Naive thymus-derived CD4-positive, alpha-beta T cell (primary cell): ENCODE measurements around the gene FGD3. TPM values are rescaled to one million over a fixed set of nuclear protein-coding genes. Genes with fewer than 3 reads are reported as not detected.
"Not testable (repeated sequence)": the region's sequence is repeated elsewhere in the genome, so short reads cannot be mapped to it uniquely, and the experiment has no call there.

Experiments
- ATAC-seq: fragments of 150-1000 bp; cut with Tn5 transposase; 2 replicates; pipeline ENCODE4 v1.10.0; 2021; ENCODE audit warnings: mild to moderate bottlenecking, moderate library complexity
- CTCF ChIA-PET: fragments of 350-600 bp; sonication (Branson Sonifier 250); formaldehyde crosslinking; loops from one replicate; lab custom pipeline; 2021; ENCODE audit warnings: antibody characterized with exemption; lab: Charles Lee
- POLR2A ChIA-PET: fragments of 350-600 bp; sonication (Branson Sonifier 250); formaldehyde crosslinking; loops from one replicate; lab custom pipeline; 2021; ENCODE audit warnings: antibody characterized with exemption, inconsistent platforms; lab: Charles Lee
- DNase-seq, 9 donors: peaks; one replicate each; pipeline versions ENCODE4 v3.0.0 to v3.0.0-alpha.2; 2020 to 2022; ENCODE audit warnings: mixed read lengths in 1 of 9
- H3K27ac ChIP-seq: one replicate; pipeline ENCODE4 v1.7.0; 2013; ENCODE audit warnings: mild to moderate bottlenecking, low read depth, low read length, moderate library complexity
- H3K27me3 ChIP-seq, 2 donors: one replicate each; pipeline ENCODE4 v1.7.0; 2013; ENCODE audit warnings: low read length in 2 of 2, mild to moderate bottlenecking in 2 of 2, moderate library complexity in 2 of 2; ENCODE audit not compliant: control insufficient read depth in 2 of 2, insufficient read depth in 2 of 2
- H3K36me3 ChIP-seq, 3 experiments: 1 replicate in 2 of 3; 2 replicates in 1 of 3; pipeline ENCODE4 v1.7.0; 2013; ENCODE audit warnings: low read length in 3 of 3, mild to moderate bottlenecking in 3 of 3, moderate library complexity in 1 of 3; ENCODE audit not compliant: insufficient read depth in 3 of 3, control insufficient read depth in 2 of 3
- H3K4me1 ChIP-seq, 2 donors: one replicate each; pipeline ENCODE4 v1.7.0; 2013; ENCODE audit warnings: low read length in 2 of 2, mild to moderate bottlenecking in 2 of 2, moderate library complexity in 1 of 2; ENCODE audit not compliant: control insufficient read depth in 2 of 2, insufficient read depth in 2 of 2
- H3K4me3 ChIP-seq: 2 replicates; pipeline ENCODE4 v1.7.0; 2013; ENCODE audit warnings: mild to moderate bottlenecking, low read length
- H3K9me3 ChIP-seq, 3 experiments: 1 replicate in 2 of 3; 2 replicates in 1 of 3; pipeline ENCODE4 v1.7.0; 2013; ENCODE audit warnings: low read length in 3 of 3; ENCODE audit not compliant: control insufficient read depth in 2 of 3
- H3K27ac Mint-ChIP-seq, 9 donors: one replicate each; pipeline ENCODE4 v1.8.0; 2020 to 2022; ENCODE audit warnings: mixed read lengths in 9 of 9, mild to moderate bottlenecking in 8 of 9, moderate library complexity in 5 of 9, inconsistent platforms in 2 of 9
- H3K27me3 Mint-ChIP-seq, 5 donors: one replicate each; pipeline ENCODE4 v1.8.0; 2021 to 2022; ENCODE audit warnings: mixed read lengths in 5 of 5, mild to moderate bottlenecking in 1 of 5
- H3K36me3 Mint-ChIP-seq, 5 donors: one replicate each; pipeline ENCODE4 v1.8.0; 2020 to 2022; ENCODE audit warnings: mixed read lengths in 5 of 5, mild to moderate bottlenecking in 3 of 5, inconsistent platforms in 1 of 5
- H3K4me1 Mint-ChIP-seq, 7 donors: one replicate each; pipeline ENCODE4 v1.8.0; 2020 to 2022; ENCODE audit warnings: mixed read lengths in 7 of 7, mild to moderate bottlenecking in 3 of 7, inconsistent platforms in 1 of 7
- H3K4me3 Mint-ChIP-seq, 10 donors: one replicate each; pipeline ENCODE4 v1.8.0; 2020 to 2022; ENCODE audit warnings: mild to moderate bottlenecking in 10 of 10, mixed read lengths in 10 of 10, moderate library complexity in 6 of 10, inconsistent platforms in 2 of 10
- H3K9me3 Mint-ChIP-seq, 11 donors: one replicate each; pipeline ENCODE4 v1.8.0; 2020 to 2022; ENCODE audit warnings: mixed read lengths in 11 of 11, mild to moderate bottlenecking in 4 of 11, inconsistent platforms in 1 of 11, moderate library complexity in 1 of 11
- intact Hi-C, 2 donors: fragments of 100-400 bp; cut with micrococcal nuclease; formaldehyde crosslinking; loops; one replicate each; pipeline ENCODE4 v1.15.1; 2023
- polyA plus RNA-seq, 2 donors: library from polyadenylated mRNA; unstranded; fragments of 300-500 nt; fragmentation: Illumina TruSeq; gene quantifications; one replicate each; pipeline ENCODE4 v1.2.3, GENCODE V29; 2021
- total RNA-seq, 6 experiments: library from RNA in 5 of 6; stranded (reverse) in 5 of 6; gene quantifications; 1 replicate in 5 of 6; 2 replicates in 1 of 6; pipeline ENCODE4 v1.2.3 and lab custom pipeline; 2021 to 2026

Gene FGD3, protein sequence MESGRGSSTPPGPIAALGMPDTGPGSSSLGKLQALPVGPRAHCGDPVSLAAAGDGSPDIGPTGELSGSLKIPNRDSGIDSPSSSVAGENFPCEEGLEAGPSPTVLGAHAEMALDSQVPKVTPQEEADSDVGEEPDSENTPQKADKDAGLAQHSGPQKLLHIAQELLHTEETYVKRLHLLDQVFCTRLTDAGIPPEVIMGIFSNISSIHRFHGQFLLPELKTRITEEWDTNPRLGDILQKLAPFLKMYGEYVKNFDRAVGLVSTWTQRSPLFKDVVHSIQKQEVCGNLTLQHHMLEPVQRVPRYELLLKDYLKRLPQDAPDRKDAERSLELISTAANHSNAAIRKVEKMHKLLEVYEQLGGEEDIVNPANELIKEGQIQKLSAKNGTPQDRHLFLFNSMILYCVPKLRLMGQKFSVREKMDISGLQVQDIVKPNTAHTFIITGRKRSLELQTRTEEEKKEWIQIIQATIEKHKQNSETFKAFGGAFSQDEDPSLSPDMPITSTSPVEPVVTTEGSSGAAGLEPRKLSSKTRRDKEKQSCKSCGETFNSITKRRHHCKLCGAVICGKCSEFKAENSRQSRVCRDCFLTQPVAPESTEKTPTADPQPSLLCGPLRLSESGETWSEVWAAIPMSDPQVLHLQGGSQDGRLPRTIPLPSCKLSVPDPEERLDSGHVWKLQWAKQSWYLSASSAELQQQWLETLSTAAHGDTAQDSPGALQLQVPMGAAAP
- total RNA-seq (100 to 1,000 TPM; 141 to 341 (median 193) TPM), polyA plus RNA-seq (100 to 1,000 TPM; 114 to 216 TPM), total RNA-seq (lab: John Stamatoyannopoulos, UW) (459 reads per million, percentile 97 among the genes with 10 or more reads in this experiment)

- Mint-ChIP-seq H3K4me3 (peak within 1 kb of the TSS; percentile 41 to 99 (median 98)), H3K9me3 (peaks cover 0 to 4% (median 0%) of the 10 kb centered on the region in 11 donors), H3K27me3 (peaks cover 0 to 13% (median 0%) of the 10 kb centered on the region in 5 donors), H3K4me1 (peaks cover 29 to 75% (median 64%) of the 10 kb centered on the region in 7 donors), H3K36me3 (peaks cover 0 to 4% (median 0%) of the 10 kb centered on the region in 5 donors), H3K27ac (peak within 1 kb of the TSS; percentile 50 to 98 (median 96))
- ChIA-PET CTCF (interaction anchor here (0.6 to 1.4 kb wide), 3 partner anchors 10 to 138 kb away, joined by 3 read pairs; no protein-coding TSS in a partner anchor), POLR2A (interaction anchor here (0.6 to 3.9 kb wide), 5 partner anchors 10 to 81 kb away, joined by 3 to 26 read pairs (median 6); no protein-coding TSS in a partner anchor)
- ATAC-seq (peak; percentile 80), DNase-seq (peak in 7 of 9 donors; percentile 38 to 54 (median 45))
- intact Hi-C loops: no loop called here
- peak within 1 kb of the TSS; percentile 91 for H3K4me3 ChIP-seq
- H3K27me3 ChIP-seq: no peaks in the 10 kb centered on the region
- no peaks in the 10 kb centered on the region for H3K9me3 ChIP-seq
- H3K4me1 ChIP-seq: peaks cover 34 to 49% of the 10 kb centered on the region in 2 donors
- H3K36me3 ChIP-seq: peaks cover 0 to 4% (median 0%) of the 10 kb centered on the region in 3 experiments
- H3K27ac ChIP-seq: peak within 1 kb of the TSS; percentile 84
Measured at GRCh38 chr9:92947268-92948037, at the start of gene FGD3. TSS of gene FGD3 (plus strand) at chr9:92947523. CDS start at chr9:92976257, 28,734 bp downstream.

DNA sequence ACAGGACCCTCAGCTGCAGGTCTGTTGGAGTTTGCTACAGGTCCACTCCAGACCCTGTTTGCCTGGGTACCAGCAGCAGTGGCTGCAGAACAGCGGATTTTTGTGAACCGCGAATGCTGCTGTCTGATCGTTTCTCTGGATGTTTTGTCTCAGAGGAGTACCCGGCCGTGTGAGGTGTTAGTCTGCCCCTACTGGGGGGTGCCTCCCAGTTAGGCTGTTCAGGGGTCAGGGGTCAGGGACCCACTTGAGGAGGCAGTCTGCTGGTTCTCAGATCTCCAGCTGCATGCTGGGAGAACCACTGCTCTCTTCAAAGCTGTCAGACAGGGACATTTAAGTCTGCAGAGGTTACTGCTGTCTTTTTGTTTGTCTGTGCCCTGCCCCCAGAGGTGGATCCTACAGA, 42.2 kb upstream of the FGD3 start:
- Mint-ChIP-seq H3K4me1 (peaks cover 0 to 19% (median 0%) of the 10 kb centered on the region in 7 donors), H3K27me3 (peaks cover 0 to 14% (median 0%) of the 10 kb centered on the region in 5 donors), H3K4me3 (peak overlapping the region in 8 of 10 donors; percentile 23 to 69 (median 51)), H3K27ac (peak overlapping the region in 6 of 9 donors; percentile 28 to 91 (median 59))
- ATAC-seq, H3K9me3 ChIP-seq, H3K36me3 Mint-ChIP-seq, intact Hi-C loops, H3K9me3 Mint-ChIP-seq, H3K4me1 ChIP-seq, H3K36me3 ChIP-seq, H3K4me3 ChIP-seq, CTCF ChIA-PET, H3K27me3 ChIP-seq, POLR2A ChIA-PET, H3K27ac ChIP-seq: not testable (repeated sequence)
- peak in 4 of 9 donors; percentile 19 to 43 (median 34) for DNase-seq

DNA sequence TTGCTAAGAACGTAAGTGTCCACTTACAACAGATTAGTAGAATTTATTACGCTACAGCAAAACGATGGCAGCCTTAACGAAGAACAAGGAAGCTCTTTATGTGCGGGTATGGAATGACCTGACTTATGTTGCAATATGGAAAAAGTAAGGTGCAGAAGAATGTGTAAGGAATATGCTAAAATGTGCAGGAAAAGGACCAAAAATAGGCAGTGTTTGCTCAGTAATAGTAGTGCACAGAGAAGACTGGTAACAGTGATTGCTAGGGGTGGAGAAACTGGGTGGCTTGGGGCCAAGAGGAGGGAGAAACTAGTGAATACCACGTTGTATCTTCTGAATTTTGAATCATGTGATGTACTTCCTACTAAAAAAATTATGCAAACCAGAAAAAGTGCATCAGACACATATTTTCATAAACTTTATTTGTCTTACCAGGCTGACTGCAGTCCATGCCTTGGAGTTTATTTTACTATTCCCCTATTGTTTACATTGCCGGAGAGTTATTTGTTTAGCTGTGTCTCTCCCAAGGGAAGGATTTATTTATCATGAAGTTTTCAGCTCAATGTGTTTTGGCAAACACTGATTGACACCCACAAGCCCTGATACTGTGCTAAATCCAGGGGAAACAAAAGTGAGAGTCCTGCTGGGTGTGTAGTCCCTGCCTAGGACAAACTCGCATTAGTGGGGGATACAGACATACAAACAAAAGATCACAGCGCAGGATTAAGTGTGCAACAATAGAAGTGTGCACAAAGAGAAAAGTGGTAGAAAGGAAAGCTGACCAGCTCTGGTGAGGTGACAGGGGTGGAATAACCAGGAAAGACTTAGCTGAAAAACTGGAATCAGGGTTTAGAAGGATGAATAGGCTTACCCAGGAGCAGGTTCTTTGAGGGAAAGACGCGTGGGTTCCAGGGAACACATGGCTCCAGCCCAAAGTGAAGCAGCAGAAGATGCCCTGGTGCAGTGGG, 35.5 kb upstream of the FGD3 start:
- Mint-ChIP-seq H3K4me1 (peaks cover 3 to 13% (median 12%) of the 10 kb centered on the region in 7 donors), H3K27ac (peak overlapping the region in 2 of 9 donors; percentile 8 to 20), H3K36me3 (no peaks in the 10 kb centered on the region), H3K4me3 (no peak overlapping the region), H3K27me3 (peaks cover 0 to 33% (median 5%) of the 10 kb centered on the region in 5 donors), H3K9me3 (no peaks in the 10 kb centered on the region)
- CTCF ChIA-PET: no interaction called here
- Histone ChIP-seq H3K9me3 (no peaks in the 10 kb centered on the region), H3K36me3 (no peaks in the 10 kb centered on the region), H3K27ac (no peak overlapping the region), H3K4me3 (no peak overlapping the region), H3K27me3 (no peaks in the 10 kb centered on the region), H3K4me1 (no peaks in the 10 kb centered on the region)
- intact Hi-C loops: no loop called here
- DNase-seq (no peak), ATAC-seq (no peak)
- POLR2A ChIA-PET: interaction anchor here (0.9 kb wide), 1 partner anchor 9 kb away, joined by 4 read pairs; no protein-coding TSS in a partner anchor

- Mint-ChIP-seq H3K36me3 (no peaks in the 10 kb centered on the region), H3K9me3 (no peaks in the 10 kb centered on the region), H3K4me1 (peaks cover 3 to 37% (median 27%) of the 10 kb centered on the region in 7 donors), H3K27me3 (peaks cover 0 to 9% (median 0%) of the 10 kb centered on the region in 5 donors), H3K4me3 (no peak overlapping the region), H3K27ac (peak overlapping the region in 1 of 9 donors; percentile 61)
- ChIA-PET POLR2A (no interaction called here), CTCF (no interaction called here)
- no peak overlapping the region for H3K27ac ChIP-seq
- no peaks in the 10 kb centered on the region for H3K9me3 ChIP-seq
- no peaks in the 10 kb centered on the region for H3K4me1 ChIP-seq
- intact Hi-C loops: no loop called here
- no peak overlapping the region for H3K4me3 ChIP-seq
- H3K27me3 ChIP-seq: no peaks in the 10 kb centered on the region
- no peaks in the 10 kb centered on the region for H3K36me3 ChIP-seq
- no peak for DNase-seq
- ATAC-seq: no peak
Measured at GRCh38 chr9:92917176-92917800, 30.0 kb upstream of the FGD3 start.

GRCh38 chr9:92920437-92920836, 26.9 kb upstream of the FGD3 start:
- Mint-ChIP-seq H3K9me3 (no peaks in the 10 kb centered on the region), H3K27ac (peak overlapping the region in 1 of 9 donors; percentile 24), H3K36me3 (no peaks in the 10 kb centered on the region), H3K4me1 (peaks cover 0 to 40% (median 27%) of the 10 kb centered on the region in 7 donors), H3K27me3 (peaks cover 0 to 8% (median 0%) of the 10 kb centered on the region in 5 donors), H3K4me3 (no peak overlapping the region)
- DNase-seq: no peak
- H3K9me3 ChIP-seq: no peaks in the 10 kb centered on the region
- ATAC-seq: no peak
- no peaks in the 10 kb centered on the region for H3K4me1 ChIP-seq
- H3K4me3 ChIP-seq: no peak overlapping the region
- no peaks in the 10 kb centered on the region for H3K27me3 ChIP-seq
- H3K27ac ChIP-seq: no peak overlapping the region
- H3K36me3 ChIP-seq: no peaks in the 10 kb centered on the region
- ChIA-PET CTCF (no interaction called here), POLR2A (interaction anchor here (0.6 to 2.0 kb wide), 5 partner anchors 9 to 34 kb away, joined by 3 to 8 read pairs (median 4); no protein-coding TSS in a partner anchor)
- intact Hi-C loops: no loop called here
